ENCODE results near the gene TNRC18. TPM values are rescaled to one million over a fixed set of nuclear protein-coding genes. Genes with fewer than 3 reads are reported as not detected.

Gene TNRC18
- polyA plus RNA-seq, 1 donor from 2014 or later, result 23.6 TPM

GRCh38 chr7:5418285-5418582, 5.4 kb downstream of the TNRC18 start:
- Histone ChIP-seq H3K4me2 (ENCODE audit: low read length) (peak overlapping the region; percentile 100), H3K9ac (ENCODE audit: low read length) (peak overlapping the region; percentile 99), H3K79me2 (replicated peaks; ENCODE audit: insufficient read depth, low read length) (peaks cover 93% of the 10 kb centered on the region), H3K36me3 (ENCODE audit: insufficient read depth, low read length) (no peaks in the 10 kb centered on the region), H3F3A (ENCODE audit: insufficient read depth, low read length, poor library complexity, severe bottlenecking) (no peaks in the 10 kb centered on the region), H3K27me3 (ENCODE audit: insufficient read depth, low read depth, low read length) (no peaks in the 10 kb centered on the region), H4K20me1 (ENCODE audit: insufficient read depth) (peaks cover 6% of the 10 kb centered on the region), H3K27ac (ENCODE audit: low read length) (peak overlapping the region; percentile 99), H3K9me3 (ENCODE audit: low read length) (no peaks in the 10 kb centered on the region), H3K4me3 (ENCODE audit: low read length) (peak overlapping the region; percentile 80), H2AFZ (ENCODE audit: low read depth, low read length) (no peak overlapping the region), H3K9me2 (ENCODE audit: insufficient read depth, low read length) (no peaks in the 10 kb centered on the region)
- TF ChIP-seq SMC3 (conservative IDR thresholded peaks at IDR 0.05; ENCODE audit: poor library complexity) (no peak), CTCF (IDR thresholded peaks at IDR 0.05; ENCODE audit: poor library complexity, severe bottlenecking) (no peak), TAF1 (IDR thresholded peaks at IDR 0.05; ENCODE audit: low read depth) (no peak), EZH2 (IDR thresholded peaks at IDR 0.05; ENCODE audit: borderline replicate concordance, insufficient read depth, low read length, poor library complexity, severe bottlenecking) (no peak), EP300 (conservative IDR thresholded peaks at IDR 0.05; ENCODE audit: poor library complexity, severe bottlenecking) (no peak), MXI1 (conservative IDR thresholded peaks at IDR 0.05; ENCODE audit: poor library complexity, severe bottlenecking) (no peak), POLR2AphosphoS5 (IDR thresholded peaks at IDR 0.05) (no peak), RAD21 (conservative IDR thresholded peaks at IDR 0.05) (no peak)

DNA sequence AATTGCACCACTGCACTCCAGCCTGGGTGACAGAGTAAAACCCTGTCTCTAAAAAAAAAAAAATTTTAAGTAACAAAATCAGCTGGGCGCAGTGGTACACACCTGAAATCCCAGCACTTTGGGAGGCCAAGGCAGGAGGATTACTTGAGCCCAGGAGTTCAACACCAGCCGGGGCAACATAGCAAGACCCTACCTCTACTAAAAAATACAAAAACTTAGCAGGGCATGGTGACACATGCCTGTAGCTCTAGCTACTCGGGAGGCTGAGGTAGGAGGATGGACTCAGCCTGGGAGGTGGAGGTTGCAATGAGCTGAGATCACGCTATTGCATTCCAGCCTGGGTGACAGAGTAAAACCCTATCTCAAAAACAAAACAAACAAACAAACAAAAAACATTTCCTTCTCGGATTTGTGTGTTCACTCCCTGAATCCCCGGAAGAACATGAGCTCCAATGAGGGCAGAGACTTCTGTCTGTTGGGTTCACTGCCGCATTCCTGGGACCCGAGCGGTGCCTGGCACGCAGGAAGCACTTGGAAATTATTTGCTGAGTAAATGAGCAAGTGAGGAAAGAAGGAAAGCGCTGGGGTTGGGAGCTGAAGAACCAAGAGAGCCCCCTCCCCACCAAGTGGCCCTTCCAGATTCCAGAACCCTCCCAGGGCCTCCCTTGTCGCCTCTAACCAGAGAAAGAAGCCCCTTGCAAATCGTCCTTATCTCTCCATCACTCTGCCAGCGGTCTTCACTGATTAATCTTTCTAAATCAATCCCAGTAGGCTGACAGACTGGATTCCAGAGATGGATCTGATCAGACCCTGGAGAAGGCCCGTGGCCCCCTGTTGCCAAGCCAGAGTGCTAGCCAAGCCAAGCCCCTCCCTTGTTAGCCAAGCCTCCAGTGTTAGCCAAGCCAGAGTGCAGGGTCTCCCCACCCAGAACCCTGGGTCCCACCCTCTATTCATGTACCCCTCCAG, 6.2 kb downstream of the TNRC18 start:
- no peak overlapping the region for H2AFZ ChIP-seq (ENCODE audit: low read depth, low read length)
- peaks cover 6% of the 10 kb centered on the region for H4K20me1 ChIP-seq (ENCODE audit: insufficient read depth)
- no peaks in the 10 kb centered on the region for H3F3A ChIP-seq (ENCODE audit: insufficient read depth, low read length, poor library complexity, severe bottlenecking)
- peak overlapping the region; percentile 80 for H3K4me3 ChIP-seq (ENCODE audit: low read length)
- no peaks in the 10 kb centered on the region for H3K36me3 ChIP-seq (ENCODE audit: insufficient read depth, low read length)
- peak overlapping the region; percentile 99 for H3K27ac ChIP-seq (ENCODE audit: low read length)
- H3K9ac ChIP-seq (ENCODE audit: low read length), result peak overlapping the region; percentile 99
- peaks cover 94% of the 10 kb centered on the region for H3K79me2 ChIP-seq (replicated peaks; ENCODE audit: insufficient read depth, low read length)
- H3K4me2 ChIP-seq (ENCODE audit: low read length), result peak overlapping the region; percentile 100
- TF ChIP-seq TAF1 (IDR thresholded peaks at IDR 0.05; ENCODE audit: low read depth), result no peak
- TF ChIP-seq, protein P1, sequence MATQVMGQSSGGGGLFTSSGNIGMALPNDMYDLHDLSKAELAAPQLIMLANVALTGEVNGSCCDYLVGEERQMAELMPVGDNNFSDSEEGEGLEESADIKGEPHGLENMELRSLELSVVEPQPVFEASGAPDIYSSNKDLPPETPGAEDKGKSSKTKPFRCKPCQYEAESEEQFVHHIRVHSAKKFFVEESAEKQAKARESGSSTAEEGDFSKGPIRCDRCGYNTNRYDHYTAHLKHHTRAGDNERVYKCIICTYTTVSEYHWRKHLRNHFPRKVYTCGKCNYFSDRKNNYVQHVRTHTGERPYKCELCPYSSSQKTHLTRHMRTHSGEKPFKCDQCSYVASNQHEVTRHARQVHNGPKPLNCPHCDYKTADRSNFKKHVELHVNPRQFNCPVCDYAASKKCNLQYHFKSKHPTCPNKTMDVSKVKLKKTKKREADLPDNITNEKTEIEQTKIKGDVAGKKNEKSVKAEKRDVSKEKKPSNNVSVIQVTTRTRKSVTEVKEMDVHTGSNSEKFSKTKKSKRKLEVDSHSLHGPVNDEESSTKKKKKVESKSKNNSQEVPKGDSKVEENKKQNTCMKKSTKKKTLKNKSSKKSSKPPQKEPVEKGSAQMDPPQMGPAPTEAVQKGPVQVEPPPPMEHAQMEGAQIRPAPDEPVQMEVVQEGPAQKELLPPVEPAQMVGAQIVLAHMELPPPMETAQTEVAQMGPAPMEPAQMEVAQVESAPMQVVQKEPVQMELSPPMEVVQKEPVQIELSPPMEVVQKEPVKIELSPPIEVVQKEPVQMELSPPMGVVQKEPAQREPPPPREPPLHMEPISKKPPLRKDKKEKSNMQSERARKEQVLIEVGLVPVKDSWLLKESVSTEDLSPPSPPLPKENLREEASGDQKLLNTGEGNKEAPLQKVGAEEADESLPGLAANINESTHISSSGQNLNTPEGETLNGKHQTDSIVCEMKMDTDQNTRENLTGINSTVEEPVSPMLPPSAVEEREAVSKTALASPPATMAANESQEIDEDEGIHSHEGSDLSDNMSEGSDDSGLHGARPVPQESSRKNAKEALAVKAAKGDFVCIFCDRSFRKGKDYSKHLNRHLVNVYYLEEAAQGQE (IDR thresholded peaks at IDR 0.05; ENCODE audit: borderline replicate concordance), result no peak
- no peak for TF ChIP-seq SMC3 (conservative IDR thresholded peaks at IDR 0.05; ENCODE audit: poor library complexity)
- peak; percentile 7 for TF ChIP-seq POLR2AphosphoS5 (IDR thresholded peaks at IDR 0.05)
- TF ChIP-seq EZH2 (IDR thresholded peaks at IDR 0.05; ENCODE audit: borderline replicate concordance, insufficient read depth, low read length, poor library complexity, severe bottlenecking), result no peak
- TF ChIP-seq MXI1 (conservative IDR thresholded peaks at IDR 0.05; ENCODE audit: poor library complexity, severe bottlenecking), result no peak
- no peak for TF ChIP-seq CTCF (IDR thresholded peaks at IDR 0.05; ENCODE audit: poor library complexity, severe bottlenecking)
- H3K27me3 ChIP-seq (ENCODE audit: insufficient read depth, low read depth, low read length), result no peaks in the 10 kb centered on the region
- no peaks in the 10 kb centered on the region for H3K9me2 ChIP-seq (ENCODE audit: insufficient read depth, low read length)
- H3K9me3 ChIP-seq (ENCODE audit: low read length), result no peaks in the 10 kb centered on the region
